GM15510 (cell line): ENCODE results near the gene CRLF3.

Experiments
- POLR2A ChIP-seq: IDR thresholded peaks from 3 replicates; pipeline ENCODE4 v1.6.1; 2011; ENCODE audit warnings: borderline replicate concordance; ENCODE audit not compliant: insufficient read length; ENCODE audit errors: extremely low read depth

The CRLF3 gene

GRCh38 chr17:30788918-30789317, 35.6 kb downstream of the CRLF3 start:
- TF ChIP-seq POLR2A = no peak

GRCh38 chr17:30782206-30782605, 42.3 kb downstream of the CRLF3 start:
- TF ChIP-seq POLR2A = no peak

GRCh38 chr17:30780343-30780742, 44.1 kb downstream of the CRLF3 start:
- no peak for TF ChIP-seq POLR2A

GRCh38 chr17:30761060-30761459, 63.4 kb downstream of the CRLF3 start:
- TF ChIP-seq POLR2A = no peak
